ENCODE measurements around the gene MTPN.

- no peak for TF ChIP-seq POLR2AphosphoS5 (IDR thresholded peaks at IDR 0.05)
- no peak for TF ChIP-seq CTCF (IDR thresholded peaks at IDR 0.05)
- TF ChIP-seq EP300 (IDR thresholded peaks at IDR 0.05): no peak
- no peak for TF ChIP-seq POLR2A (IDR thresholded peaks at IDR 0.05)
Measured at GRCh38 chr7:135995748-135996147, 18.6 kb upstream of the MTPN start.
